Right kidney (tissue), 1 donor: ENCODE data around the gene SLC25A25.
A peak's percentile ranks its signal among the peaks of the same experiment; 100 is the strongest.

Source experiments
- DNase-seq: peaks from one replicate; pipeline ENCODE4 v3.0.0-alpha.2; 2016

The SLC25A25 gene

DNA sequence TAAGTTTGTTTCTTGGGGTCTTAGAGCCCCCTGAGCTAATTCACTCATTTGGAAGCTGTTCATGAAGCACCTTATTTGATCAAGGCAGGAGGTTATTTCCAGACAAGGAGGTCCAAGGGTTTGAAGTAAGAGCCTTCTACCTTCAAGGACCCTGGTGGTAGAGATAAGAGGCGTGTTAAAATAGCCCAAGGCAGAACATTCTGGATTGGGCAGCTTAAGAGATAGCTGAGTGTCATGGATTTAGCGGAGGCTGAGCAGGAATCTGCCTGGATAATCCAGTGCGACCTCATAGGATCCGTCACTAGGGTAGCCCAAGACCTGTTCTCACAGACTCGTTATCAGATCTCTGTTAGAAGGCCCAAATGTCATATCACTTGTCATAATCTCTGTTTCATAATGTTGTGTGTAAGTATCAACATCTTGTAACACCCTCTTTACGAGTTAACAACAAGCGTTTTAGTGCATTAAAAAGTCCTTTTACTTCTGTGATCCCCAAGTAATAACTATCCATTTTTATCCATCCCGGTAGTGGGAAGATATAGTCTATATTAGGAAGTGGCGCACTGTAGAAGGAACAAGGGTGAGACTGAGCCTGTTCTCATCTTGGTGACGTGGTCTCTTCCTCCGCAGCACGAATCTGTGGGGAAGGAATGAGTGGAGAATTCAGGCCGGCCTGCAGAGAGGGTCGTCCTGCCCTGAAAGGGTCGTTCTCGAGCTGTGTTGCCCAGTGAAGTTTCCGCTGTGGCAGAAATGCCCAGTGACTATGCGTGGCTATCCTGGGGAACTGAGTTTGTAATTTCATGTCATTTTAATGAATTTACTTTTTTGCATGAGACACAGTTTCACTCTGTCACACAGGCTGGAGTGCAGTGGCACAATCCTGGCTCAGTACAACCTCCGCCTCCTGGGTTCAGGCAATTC is 28.8 kb downstream of the SLC25A25 start:
- DNase-seq = no peak

DNA sequence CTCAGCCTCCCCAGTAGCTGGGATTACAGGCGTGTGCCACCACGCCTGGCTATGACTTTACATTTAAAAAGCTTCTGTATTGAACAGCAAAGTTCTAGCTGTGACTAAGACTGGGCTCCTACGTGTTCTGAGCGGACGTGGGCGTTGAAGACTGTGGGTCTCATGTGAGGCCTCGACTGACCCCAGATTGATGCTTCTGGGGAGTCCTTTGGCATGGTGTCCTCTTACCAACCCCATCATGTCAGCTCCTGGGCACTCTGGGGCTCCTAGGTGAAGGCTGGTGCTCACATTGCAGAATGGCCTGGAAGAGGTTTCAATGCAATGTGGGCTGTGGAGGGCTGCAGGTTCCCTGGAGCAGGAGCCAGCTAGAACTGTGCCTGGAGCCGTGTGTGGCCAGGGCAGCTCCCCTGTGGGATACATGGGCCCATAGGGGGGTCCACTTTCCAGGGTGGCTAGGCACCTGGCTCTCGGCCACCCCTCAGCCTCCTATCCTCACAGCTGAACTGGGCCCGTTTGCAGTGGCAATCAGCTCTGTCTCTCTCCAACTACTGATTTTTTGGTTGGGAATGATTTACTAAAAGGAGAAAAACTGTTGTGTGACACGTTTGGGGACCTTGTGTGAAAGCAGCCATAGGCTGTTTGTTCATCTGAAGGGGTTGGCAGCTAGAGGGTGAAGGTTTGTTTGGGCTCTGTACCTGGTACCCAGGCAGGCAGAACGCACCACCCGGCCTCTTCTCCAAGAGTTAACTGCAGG is 29.7 kb downstream of the SLC25A25 start:
- DNase-seq = peak; percentile 81

GRCh38 chr9:128098297-128099230 is 30.5 kb downstream of the SLC25A25 start:
- DNase-seq = peak; percentile 85

DNA sequence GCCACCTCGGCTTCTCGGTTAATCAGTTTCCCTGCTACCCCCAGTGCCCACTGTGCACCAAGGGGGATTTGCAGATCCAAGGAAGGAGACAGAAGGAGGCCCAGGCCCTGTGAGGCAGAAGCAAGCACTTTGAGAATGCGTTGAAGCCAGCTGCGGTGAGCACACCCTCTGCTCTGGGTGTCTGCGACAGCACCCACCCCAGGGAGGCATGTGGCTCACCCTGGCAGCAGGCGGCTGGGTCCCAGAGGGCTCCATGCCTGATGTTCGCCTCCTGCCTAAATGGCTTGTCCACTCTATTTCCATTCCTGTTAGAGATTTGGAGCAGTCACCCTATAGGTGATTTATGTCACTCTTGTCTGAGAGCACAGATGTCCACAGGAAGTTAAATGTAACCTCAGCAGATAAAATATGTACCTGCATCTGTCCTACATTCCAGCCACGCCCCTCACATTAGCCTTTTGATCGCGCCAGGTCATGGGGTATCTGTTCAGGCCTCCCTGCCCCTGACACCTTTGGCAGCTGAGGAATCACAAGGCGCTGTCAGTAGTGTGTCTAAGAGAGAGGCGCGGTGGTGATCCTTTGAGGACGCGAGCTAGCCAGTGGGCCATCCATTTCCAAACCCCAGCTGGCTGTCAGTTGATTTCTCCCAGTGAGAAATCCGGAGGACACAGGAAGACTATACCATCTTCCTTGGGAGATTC is 31.3 kb downstream of the SLC25A25 start:
- no peak for DNase-seq

GRCh38 chr9:128099932-128100491 is 32.0 kb downstream of the SLC25A25 start:
- DNase-seq = no peak

- DNase-seq = no peak
Measured at GRCh38 chr9:128100581-128100980, 32.5 kb downstream of the SLC25A25 start.

- peak; percentile 22 for DNase-seq
Measured at GRCh38 chr9:128101231-128101661, 33.2 kb downstream of the SLC25A25 start.

GRCh38 chr9:128101690-128102089 is 33.7 kb downstream of the SLC25A25 start:
- peak; percentile 28 for DNase-seq

- DNase-seq = peak; percentile 15
Measured at GRCh38 chr9:128102196-128102595, 34.2 kb downstream of the SLC25A25 start.

DNA sequence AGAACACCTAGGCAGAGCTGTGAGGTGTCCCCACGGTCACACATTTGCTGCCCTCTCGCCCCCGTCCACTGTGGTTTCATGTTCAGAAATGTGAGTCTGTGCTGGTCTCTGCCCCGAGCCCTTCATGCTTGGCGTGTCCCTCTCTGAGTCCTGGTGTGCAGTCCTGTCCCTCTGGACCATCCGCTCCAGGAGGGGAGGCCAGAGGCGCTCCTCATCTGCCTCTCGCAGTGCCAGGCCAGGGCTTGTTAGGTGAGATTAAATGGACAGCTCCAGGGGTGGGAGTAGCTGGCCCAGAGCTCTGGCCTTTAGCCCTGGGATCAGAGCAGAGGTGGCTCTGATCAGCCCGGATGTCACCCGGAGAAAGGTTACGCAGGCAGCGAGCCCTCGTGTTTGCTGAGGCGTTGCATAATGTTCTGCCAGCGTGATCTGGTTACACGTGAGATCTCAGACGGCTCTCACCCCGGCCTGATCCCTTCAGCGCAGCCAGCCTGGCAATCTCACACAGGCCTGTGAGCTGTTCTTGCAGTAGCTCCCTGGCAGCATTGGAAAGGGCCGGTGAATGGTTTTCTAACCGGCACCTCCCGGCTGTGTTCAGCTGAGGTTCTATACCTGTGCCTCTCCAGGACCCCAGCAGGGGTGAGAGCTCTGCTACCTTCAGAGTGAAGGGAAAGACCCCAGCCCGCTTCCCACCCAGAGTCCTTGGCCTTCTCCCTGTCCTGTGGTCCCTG is 35.0 kb downstream of the SLC25A25 start:
- DNase-seq = peak; percentile 43

- no peak for DNase-seq
Measured at GRCh38 chr9:128103589-128103962, 35.5 kb downstream of the SLC25A25 start.

DNA sequence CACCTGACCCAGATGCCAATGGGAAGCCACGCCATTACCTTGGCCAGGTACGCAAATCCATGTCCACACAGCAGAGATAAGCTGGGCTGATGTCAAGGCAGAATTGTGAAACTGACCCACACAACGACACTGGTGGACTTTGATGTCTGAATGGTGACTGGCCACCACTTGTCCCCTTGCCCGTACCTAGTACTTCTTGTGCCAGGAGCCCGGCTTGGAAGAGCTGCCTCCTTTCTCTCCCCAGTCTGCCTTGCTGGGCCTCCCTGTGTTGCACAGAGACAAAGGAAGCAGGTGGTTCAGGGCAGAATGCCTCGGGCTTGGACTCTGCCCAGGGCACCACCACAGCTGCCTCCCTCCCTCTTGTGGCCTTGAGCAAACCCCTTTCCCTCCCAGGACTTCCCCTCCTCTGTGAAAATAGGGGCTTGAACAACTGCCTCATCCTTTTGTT is 36.2 kb downstream of the SLC25A25 start:
- DNase-seq = no peak

- DNase-seq = no peak
Measured at GRCh38 chr9:128105538-128106175, 37.6 kb downstream of the SLC25A25 start.

GRCh38 chr9:128106181-128106939 is 38.3 kb downstream of the SLC25A25 start:
- DNase-seq = no peak

GRCh38 chr9:128106940-128107467 is 39.0 kb downstream of the SLC25A25 start:
- no peak for DNase-seq

GRCh38 chr9:128107468-128108268 is 39.6 kb downstream of the SLC25A25 start:
- no peak for DNase-seq

- DNase-seq = no peak
Measured at GRCh38 chr9:128108269-128109049, 40.4 kb downstream of the SLC25A25 start.
